ENCODE data around the gene SNTG2.

SNTG2 gene

DNA sequence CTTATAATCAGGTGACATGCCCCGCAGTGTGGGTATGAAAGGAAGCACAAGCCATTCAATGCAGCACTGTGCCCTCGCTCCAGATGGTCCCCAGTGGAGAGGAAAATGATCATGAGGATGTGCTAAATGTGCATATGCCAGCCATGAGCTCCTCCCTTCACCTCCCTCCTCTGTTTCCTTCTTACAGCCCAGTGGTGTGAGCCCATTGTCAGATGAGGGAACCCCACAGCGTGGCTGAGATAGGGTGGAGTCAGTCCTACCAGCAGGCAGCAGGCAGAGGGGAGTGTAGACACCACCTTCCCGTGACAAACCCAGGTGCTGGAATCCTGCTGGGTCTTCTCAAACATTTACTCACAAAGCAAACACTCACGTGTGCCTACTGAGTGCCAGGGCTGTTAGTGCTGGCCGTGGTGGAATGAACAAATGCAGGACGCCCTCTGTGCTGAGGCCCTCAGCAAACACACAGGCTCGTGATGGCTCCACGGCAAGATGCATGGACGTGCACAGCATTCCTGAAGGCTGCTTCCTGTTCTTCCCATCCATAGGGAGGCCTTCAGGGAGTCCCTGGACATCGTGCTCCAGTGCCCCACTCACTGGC, 280.9 kb downstream of the SNTG2 start:
- DNase-seq, result no peak

DNA sequence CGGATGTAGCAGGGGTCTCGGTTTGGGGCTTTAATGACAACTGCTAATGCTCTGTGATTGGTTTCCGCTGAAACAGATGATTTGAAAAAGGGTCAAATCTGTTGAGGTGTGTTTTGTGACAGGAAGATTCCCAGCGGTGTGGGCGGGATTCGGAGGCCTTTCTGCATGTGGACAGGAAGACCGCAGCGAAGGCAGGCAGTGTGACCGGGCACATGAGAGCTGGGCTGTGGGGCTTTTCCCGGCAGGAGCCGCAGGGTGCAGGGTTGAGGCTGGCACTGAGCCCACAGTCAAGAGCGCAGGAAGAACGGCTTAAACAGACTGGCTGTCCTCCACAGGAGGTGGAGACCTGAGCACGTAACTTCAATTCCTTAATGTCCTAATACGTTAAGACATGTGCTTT, 282.6 kb downstream of the SNTG2 start:
- no peak for DNase-seq

DNA sequence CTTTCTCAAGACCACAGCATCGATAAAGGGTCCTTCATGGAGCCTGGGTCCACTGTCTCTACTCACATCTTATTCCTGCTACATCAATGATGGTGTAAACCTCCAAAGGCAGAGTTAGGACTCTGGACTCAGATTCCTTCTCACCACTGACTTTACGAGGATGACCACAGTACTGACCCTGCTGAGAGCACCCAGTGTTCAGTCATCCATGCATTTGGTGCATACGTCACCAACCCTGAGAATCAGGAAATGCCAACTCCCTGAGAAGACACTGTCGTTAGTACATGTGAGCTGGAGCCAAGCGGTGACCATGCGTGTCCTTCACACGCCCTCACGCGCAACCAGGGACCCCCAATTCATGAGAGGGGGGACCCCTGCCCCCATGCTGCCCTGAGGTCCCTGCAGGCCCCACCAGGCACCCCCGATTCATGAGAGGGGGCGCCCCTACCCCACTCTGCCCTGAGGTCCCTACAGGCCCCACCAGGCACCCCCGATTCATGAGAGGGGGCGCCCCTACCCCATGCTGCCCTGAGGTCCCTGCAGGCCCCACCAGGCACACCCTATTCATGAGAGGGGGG, 284.2 kb downstream of the SNTG2 start:
- DNase-seq, result no peak

GRCh38 chr2:1235806-1236205, 285.2 kb downstream of the SNTG2 start:
- DNase-seq, result no peak

DNA sequence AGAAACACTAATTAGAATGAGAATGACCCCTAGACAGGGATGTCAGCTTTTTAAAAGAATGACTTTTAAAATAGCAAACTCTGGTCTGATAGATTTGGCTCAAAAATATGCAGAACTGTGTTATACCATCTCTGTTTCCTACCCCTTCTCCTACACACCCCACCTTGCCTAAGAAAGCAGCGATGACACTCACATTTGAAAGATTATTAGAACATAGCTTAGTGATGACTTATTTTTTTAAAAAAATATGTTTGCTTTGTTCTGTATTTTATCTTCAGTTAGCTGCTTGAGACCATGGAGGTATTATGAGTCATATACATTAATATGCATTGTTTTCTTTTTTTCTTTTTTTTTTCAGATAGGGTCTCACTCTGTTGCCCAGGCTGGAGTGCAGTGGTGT, 286.0 kb downstream of the SNTG2 start:
- DNase-seq, result no peak

GRCh38 chr2:1237783-1238182, 287.1 kb downstream of the SNTG2 start:
- DNase-seq, result no peak

- no peak for DNase-seq
Observed at GRCh38 chr2:1238598-1239138, 288.0 kb downstream of the SNTG2 start.

GRCh38 chr2:1245193-1245592, 294.5 kb downstream of the SNTG2 start:
- no peak for DNase-seq

GRCh38 chr2:1246239-1246638, 295.6 kb downstream of the SNTG2 start:
- DNase-seq, result no peak

GRCh38 chr2:1246991-1247390, 296.3 kb downstream of the SNTG2 start:
- no peak for DNase-seq

GRCh38 chr2:1248187-1248586, 297.5 kb downstream of the SNTG2 start:
- no peak for DNase-seq

DNA sequence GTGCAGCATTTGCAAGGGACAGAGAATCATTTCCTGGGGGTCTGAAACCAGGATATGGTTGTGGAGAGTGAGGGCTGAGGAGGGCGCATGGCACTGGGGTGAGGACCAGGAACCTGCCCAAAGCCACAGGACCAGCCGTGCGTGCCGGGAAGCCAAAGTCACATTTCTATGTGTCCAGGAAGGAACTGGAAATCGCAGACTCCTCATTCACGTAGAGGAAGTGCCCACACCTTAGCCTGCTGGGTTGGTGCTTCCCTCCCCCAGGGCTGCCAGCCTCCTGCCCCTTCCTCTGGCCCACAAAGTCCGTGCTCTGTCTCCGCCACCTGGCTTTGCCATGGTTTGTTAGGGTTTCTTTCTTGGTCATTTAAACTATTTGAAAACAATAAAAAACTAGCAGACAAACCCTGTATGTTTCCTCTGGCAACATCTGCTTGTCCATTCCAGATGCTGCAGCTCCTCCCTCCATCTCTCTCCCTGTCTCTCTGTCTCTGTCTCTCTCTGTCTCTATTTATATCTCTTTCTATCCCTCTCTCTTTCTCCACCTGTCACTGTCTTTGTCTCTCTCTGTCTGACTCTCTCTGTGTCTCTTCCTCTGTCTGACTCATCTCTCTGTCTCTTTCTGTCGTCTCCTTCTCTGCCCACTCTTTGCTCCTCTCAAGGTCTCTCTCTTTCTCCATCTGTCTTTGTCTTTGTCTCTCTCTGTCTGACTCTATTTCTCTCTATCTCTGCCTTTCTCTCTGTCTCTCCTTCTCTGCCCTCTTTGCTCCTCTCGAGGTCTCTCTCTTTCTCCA, 299.4 kb downstream of the SNTG2 start:
- no peak for DNase-seq

GRCh38 chr2:1251520-1251919, 300.9 kb downstream of the SNTG2 start:
- DNase-seq, result no peak

DNA sequence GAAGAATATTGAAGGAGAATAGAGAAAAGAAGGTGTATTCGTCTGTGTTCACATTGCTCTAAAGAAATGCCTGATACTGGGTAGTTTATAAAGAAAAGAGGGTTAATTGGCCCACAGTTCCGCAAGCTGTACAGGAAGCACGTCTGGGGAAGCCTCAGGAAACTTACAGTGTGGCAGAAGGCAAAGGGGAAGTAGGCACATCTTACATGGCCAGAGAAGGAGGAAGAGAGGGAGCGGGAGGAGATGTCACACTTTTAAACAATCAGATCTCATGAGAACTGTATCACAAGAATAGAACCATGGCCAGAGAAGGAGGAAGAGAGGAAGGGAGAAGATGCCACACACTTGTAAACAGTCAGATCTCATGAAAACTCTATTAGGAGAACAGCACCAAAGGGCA, 303.0 kb downstream of the SNTG2 start:
- DNase-seq, result no peak

GRCh38 chr2:1254662-1255343, 304.2 kb downstream of the SNTG2 start:
- DNase-seq, result no peak

- DNase-seq, result no peak
Observed at GRCh38 chr2:1256632-1257324, 306.1 kb downstream of the SNTG2 start.

GRCh38 chr2:1257334-1257733, 306.7 kb downstream of the SNTG2 start:
- no peak for DNase-seq

DNA sequence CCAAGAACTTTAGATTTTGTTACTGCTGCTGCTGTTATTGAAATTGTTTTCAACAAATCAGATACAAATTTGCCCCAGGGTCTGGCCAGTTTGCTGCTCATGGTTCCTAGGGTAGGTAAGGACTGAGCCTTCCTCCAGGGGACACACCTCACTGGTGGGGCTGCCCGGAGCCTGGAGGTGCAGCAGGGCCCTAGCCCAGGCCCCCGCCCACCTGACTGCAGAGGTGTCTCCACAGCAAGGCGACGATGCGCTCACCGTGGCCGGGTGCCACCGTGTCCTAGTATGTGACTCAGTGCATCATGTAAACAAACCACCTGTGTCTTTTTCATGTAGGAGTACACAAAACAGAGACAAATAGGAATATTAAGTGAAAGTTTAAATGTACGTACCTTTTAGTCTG, 309.1 kb downstream of the SNTG2 start:
- DNase-seq, result no peak

DNA sequence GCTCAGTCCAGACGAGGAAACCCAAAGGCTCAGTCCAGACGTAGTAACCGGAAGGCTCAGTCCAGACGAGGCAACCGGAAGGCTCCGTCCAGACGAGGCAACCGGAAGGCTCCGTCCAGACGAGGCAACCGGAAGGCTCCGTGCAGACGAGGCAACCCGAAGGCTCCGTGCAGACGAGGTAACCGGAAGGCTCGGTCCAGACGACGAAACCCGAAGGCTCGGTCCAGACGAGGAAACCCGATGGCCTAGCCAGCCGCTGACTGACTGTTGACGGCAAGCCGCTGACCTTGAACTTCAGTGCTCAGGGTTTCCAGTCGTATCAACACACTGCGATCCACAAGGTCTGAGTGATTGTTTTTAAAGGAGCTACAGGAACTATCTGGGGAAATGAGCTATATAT, 312.0 kb downstream of the SNTG2 start:
- no peak for DNase-seq

GRCh38 chr2:1265454-1265853, 314.8 kb downstream of the SNTG2 start:
- no peak for DNase-seq

DNA sequence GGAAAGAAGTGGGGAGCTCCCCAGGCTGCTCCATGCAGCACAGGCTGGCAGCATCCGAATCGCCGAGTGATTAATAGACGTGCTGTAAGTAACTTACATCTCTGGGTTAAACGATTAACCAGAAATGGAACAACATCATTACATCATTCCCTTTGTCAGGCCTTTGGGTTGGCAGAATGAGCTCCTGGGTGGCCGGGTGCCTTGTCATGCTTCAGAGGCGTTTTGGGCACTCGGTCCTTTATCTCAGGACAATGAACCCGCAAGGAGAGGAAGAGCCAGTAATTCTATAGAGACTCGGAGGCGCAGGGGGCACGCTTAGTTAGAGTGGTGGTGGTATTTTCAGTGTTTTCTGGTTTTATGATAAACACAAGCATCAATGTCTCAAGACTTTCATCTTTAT, 315.7 kb downstream of the SNTG2 start:
- DNase-seq, result no peak

DNA sequence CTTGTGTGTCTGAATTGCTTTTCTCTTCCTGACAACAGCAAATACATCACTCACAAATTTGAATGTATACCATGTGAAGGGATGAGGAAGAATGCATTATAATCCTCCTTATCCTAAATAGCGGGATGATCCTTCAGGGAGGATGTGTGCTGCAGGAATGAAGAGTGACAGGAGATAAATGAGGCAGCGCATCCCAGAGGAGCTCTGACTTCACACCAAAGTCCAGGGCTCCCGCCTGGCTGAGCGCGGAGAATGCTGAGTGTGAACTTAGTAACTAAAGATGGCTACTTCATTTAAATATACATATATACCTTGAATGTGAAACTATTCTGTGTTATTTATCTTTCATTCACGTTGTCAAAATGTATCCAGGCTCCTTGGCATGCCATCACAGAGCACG, 317.4 kb downstream of the SNTG2 start:
- no peak for DNase-seq
